ENCODE data around the gene COL4A2. TPM values are rescaled to one million over a fixed set of nuclear protein-coding genes. Genes with fewer than 3 reads are reported as not detected.

COL4A2 gene
- total RNA-seq, 1 experiment from 2014 or later, result 1.6 TPM

DNA sequence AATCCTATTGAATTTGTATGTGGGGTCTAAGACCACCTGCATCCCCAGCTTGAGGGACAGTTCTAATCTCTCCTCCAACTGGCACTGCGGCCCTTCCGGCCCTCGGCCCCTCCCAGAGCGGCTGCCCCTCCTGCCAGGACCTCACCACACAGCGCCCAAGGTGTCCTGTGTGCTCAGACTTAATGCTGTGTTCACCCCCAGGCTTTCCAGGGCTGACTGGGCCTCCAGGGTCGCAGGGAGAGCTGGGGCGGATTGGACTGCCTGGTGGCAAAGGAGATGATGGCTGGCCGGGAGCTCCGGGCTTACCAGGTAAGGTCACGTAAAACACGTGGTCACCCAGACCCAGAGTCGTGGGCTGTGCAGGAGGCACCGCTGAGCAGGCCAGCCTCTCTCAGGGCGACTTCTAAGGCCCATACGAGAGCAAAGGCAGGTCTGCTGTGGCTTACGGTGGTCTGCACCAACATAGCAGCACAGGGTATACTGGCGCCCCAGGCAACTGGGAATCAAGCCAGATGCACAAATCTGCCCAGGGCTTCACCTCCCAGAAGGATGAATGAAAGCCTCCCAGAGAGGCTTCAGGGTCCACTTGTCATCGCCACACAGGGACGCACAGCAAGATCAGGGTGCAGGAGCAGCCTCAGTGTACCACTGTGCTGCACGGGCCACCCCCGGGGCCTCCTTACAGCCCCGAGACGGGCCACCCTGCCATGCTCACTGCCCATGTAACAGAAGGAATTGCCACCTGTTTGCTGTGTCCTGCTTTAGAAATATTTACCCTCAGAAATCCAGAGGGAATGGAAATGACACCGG is 185.0 kb downstream of the COL4A2 start:
- ChIA-PET CTCF (no interaction called here), RAD21 (ENCODE audit: low non-redundant PET in 1 of 2, low total read pairs in 2 of 2, uncharacterized antibody in 2 of 2, unreplicated experiment in 2 of 2) (no interaction called here), POLR2A (no interaction called here)
- H3K27me3 ChIP-seq (ENCODE audit: insufficient read depth, low read length), result no peaks in the 10 kb centered on the region
- H3K4me1 ChIP-seq (ENCODE audit: control insufficient read depth in 1 of 2, insufficient read depth in 2 of 2, low read length in 2 of 2), result no peaks in the 10 kb centered on the region
- no peaks in the 10 kb centered on the region for H3K9me3 ChIP-seq (ENCODE audit: control insufficient read depth in 1 of 2, insufficient read depth in 1 of 2, low read depth in 1 of 2, low read length in 2 of 2)
- no TSS peak for BruUV-seq (replicated peaks)
- H3K27ac ChIP-seq (ENCODE audit: low read depth, low read length), result no peak overlapping the region
- H3K79me2 ChIP-seq (ENCODE audit: insufficient read depth, low read length), result no peaks in the 10 kb centered on the region
- H3K4me2 ChIP-seq (ENCODE audit: low read length), result no peak overlapping the region
- intact Hi-C loops (cut with micrococcal nuclease), result no loop called here
- ATAC-seq (no peak), DNase-seq (ENCODE audit: low read depth, low spot score) (no peak)
- H3K4me3 ChIP-seq (replicated peaks in 1 of 2; ENCODE audit: low read depth in 1 of 2, low read length in 2 of 2), result no peak overlapping the region
- no peaks in the 10 kb centered on the region for H4K20me1 ChIP-seq (ENCODE audit: insufficient read depth)
- no peak overlapping the region for H2AFZ ChIP-seq (ENCODE audit: low read depth, low read length, poor library complexity, severe bottlenecking)
- TF ChIP-seq YY1 (IDR thresholded peaks at IDR 0.05; ENCODE audit: extremely low read depth, insufficient replicate concordance, low read depth, low read length) (no peak), TCF7L2 (IDR thresholded peaks at IDR 0.05; ENCODE audit: borderline replicate concordance, extremely low read depth, insufficient read depth, insufficient read length) (no peak), ELF1 (IDR thresholded peaks at IDR 0.05; ENCODE audit: borderline replicate concordance, low read depth) (no peak), EZH2phosphoT487 (IDR thresholded peaks at IDR 0.05; ENCODE audit: borderline replicate concordance) (no peak), SIN3A (IDR thresholded peaks at IDR 0.05; ENCODE audit: low read depth) (no peak), CBX3 (IDR thresholded peaks at IDR 0.05; ENCODE audit: low read depth) (no peak), SP1 (IDR thresholded peaks at IDR 0.05; ENCODE audit: low read depth) (no peak)
- TF ChIP-seq, protein P1, sequence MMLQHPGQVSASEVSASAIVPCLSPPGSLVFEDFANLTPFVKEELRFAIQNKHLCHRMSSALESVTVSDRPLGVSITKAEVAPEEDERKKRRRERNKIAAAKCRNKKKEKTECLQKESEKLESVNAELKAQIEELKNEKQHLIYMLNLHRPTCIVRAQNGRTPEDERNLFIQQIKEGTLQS (IDR thresholded peaks at IDR 0.05), result no peak
- TF ChIP-seq, protein P2, sequence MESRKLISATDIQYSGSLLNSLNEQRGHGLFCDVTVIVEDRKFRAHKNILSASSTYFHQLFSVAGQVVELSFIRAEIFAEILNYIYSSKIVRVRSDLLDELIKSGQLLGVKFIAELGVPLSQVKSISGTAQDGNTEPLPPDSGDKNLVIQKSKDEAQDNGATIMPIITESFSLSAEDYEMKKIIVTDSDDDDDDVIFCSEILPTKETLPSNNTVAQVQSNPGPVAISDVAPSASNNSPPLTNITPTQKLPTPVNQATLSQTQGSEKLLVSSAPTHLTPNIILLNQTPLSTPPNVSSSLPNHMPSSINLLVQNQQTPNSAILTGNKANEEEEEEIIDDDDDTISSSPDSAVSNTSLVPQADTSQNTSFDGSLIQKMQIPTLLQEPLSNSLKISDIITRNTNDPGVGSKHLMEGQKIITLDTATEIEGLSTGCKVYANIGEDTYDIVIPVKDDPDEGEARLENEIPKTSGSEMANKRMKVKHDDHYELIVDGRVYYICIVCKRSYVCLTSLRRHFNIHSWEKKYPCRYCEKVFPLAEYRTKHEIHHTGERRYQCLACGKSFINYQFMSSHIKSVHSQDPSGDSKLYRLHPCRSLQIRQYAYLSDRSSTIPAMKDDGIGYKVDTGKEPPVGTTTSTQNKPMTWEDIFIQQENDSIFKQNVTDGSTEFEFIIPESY (IDR thresholded peaks at IDR 0.05; ENCODE audit: extremely low read depth, insufficient replicate concordance, low read length), result no peak
- no peaks in the 10 kb centered on the region for H3K9me2 ChIP-seq (ENCODE audit: insufficient read depth)
- no peaks in the 10 kb centered on the region for H3K36me3 ChIP-seq (ENCODE audit: control insufficient read depth in 1 of 2, insufficient read depth in 2 of 2, low read length in 2 of 2)
- no peak overlapping the region for H3K9ac ChIP-seq (ENCODE audit: low read length)
